ENCODE data around the gene PLXNA4.
A peak's percentile ranks its signal among the peaks of the same experiment; 100 is the strongest.

The PLXNA4 gene

GRCh38 chr7:132433301-132433700, 143.0 kb downstream of the PLXNA4 start:
- no peaks in the 10 kb centered on the region for H3K36me3 ChIP-seq (ENCODE audit: control insufficient read depth in 2 of 2, insufficient read depth in 1 of 2, low read length in 2 of 2)
- H3K9me3 ChIP-seq (ENCODE audit: control insufficient read depth, insufficient read depth, low read depth, low read length): no peaks in the 10 kb centered on the region
- TF ChIP-seq ZNF394 (tag by site-specific recombination; IDR thresholded peaks at IDR 0.05; ENCODE audit: borderline replicate concordance) (no peak), ZNF426 (tag by site-specific recombination; IDR thresholded peaks at IDR 0.05) (no peak), ZBTB10 (tag by site-specific recombination; IDR thresholded peaks at IDR 0.05) (no peak), ZNF621 (tag by site-specific recombination; IDR thresholded peaks at IDR 0.05) (no peak), ZNF792 (tag by site-specific recombination; IDR thresholded peaks at IDR 0.05) (no peak), ZNF324 (tag by site-specific recombination; IDR thresholded peaks at IDR 0.05) (no peak), ZNF184 (tag by site-specific recombination; IDR thresholded peaks at IDR 0.05) (no peak), ZBTB49 (tag by site-specific recombination; IDR thresholded peaks at IDR 0.05; ENCODE audit: low read depth) (no peak), ZFP41 (tag by site-specific recombination; IDR thresholded peaks at IDR 0.05; ENCODE audit: borderline replicate concordance) (no peak)
- CTCF ChIA-PET: no interaction called here
- POLR2A ChIA-PET: no interaction called here
- H3K27ac ChIP-seq (ENCODE audit: extremely low read depth, low read depth, low read length): no peak overlapping the region
- H3K4me1 ChIP-seq (ENCODE audit: control insufficient read depth, insufficient read depth, low read length): peaks cover 7% of the 10 kb centered on the region
- no peak overlapping the region for H3K4me3 ChIP-seq (ENCODE audit: low read depth, low read length)

DNA sequence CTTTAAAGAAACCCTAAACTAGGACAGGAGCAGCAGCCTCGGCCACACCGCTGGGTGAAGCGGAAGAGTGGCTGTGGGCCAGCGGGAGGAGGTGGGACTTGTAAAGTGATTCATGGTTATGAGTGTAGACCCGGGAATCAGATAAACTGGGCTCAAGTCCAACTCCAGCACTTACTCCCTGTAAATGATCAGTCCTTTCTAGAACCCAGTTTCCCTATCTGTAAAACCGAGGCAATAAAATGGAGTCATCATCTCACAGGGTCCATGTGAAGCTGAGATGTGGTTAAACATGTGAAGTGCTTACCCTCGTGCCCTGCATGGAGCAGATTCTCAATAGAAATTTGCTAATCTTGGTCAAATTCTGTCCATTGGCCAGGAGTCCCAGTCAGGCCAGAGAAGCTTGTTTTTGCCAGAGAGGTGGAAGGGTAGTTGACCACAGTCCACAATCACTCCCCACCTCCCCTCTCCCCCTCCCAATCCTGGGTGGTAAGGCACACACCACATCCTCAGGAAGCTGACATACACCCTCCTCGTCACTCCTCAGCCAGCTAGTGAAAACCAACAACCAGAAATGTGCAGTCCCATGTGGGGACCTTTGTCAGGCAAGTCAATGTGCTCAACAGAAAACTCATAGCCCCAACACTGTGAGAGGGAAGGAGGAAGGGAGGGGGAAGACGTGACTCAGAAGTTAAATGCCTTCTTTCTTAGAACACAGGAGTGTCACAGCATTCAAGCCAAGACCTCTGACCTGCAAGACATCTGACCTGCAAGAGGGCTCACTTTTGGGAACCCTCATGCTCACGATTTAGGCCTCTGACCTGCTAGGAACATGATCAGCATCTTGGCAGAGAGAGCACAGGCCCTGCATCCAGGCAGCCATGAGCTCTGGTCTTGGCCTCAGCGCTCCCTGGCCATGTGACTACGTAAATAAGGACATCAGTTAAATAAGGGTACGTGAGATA, 145.1 kb downstream of the PLXNA4 start:
- no peaks in the 10 kb centered on the region for H3K9me3 ChIP-seq (ENCODE audit: control insufficient read depth, insufficient read depth, low read depth, low read length)
- CTCF ChIA-PET: interaction anchor here (1.1 kb wide), 1 partner anchor 149 kb away, joined by 3 read pairs; no protein-coding TSS in a partner anchor
- no peak overlapping the region for H3K4me3 ChIP-seq (ENCODE audit: low read depth, low read length)
- H3K27ac ChIP-seq (ENCODE audit: extremely low read depth, low read depth, low read length): no peak overlapping the region
- no peaks in the 10 kb centered on the region for H3K36me3 ChIP-seq (ENCODE audit: control insufficient read depth in 2 of 2, insufficient read depth in 1 of 2, low read length in 2 of 2)
- H3K4me1 ChIP-seq (ENCODE audit: control insufficient read depth, insufficient read depth, low read length): peaks cover 7% of the 10 kb centered on the region
- POLR2A ChIA-PET: no interaction called here
- TF ChIP-seq, protein P1, sequence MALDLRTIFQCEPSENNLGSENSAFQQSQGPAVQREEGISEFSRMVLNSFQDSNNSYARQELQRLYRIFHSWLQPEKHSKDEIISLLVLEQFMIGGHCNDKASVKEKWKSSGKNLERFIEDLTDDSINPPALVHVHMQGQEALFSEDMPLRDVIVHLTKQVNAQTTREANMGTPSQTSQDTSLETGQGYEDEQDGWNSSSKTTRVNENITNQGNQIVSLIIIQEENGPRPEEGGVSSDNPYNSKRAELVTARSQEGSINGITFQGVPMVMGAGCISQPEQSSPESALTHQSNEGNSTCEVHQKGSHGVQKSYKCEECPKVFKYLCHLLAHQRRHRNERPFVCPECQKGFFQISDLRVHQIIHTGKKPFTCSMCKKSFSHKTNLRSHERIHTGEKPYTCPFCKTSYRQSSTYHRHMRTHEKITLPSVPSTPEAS (tag by site-specific recombination; IDR thresholded peaks at IDR 0.05): no peak
- TF ChIP-seq PRDM10 (tag by site-specific recombination; IDR thresholded peaks at IDR 0.05) (peak; percentile 35; the same call in 1 of the 2 replicates), REST (tag by site-specific recombination; IDR thresholded peaks at IDR 0.05) (no peak), HOXD13 (CRISPR knock-in tag; IDR thresholded peaks at IDR 0.05; ENCODE audit: borderline replicate concordance) (no peak), FEZF1 (tag by site-specific recombination; IDR thresholded peaks at IDR 0.05) (peak; percentile 86), ZNF366 (tag by site-specific recombination; conservative IDR thresholded peaks at IDR 0.05) (0 out of 2 replicates have a peak, but pooled peaks have one; percentile 24), ZFP37 (tag by site-specific recombination; IDR thresholded peaks at IDR 0.05) (no peak)
- TF ChIP-seq, protein P2, sequence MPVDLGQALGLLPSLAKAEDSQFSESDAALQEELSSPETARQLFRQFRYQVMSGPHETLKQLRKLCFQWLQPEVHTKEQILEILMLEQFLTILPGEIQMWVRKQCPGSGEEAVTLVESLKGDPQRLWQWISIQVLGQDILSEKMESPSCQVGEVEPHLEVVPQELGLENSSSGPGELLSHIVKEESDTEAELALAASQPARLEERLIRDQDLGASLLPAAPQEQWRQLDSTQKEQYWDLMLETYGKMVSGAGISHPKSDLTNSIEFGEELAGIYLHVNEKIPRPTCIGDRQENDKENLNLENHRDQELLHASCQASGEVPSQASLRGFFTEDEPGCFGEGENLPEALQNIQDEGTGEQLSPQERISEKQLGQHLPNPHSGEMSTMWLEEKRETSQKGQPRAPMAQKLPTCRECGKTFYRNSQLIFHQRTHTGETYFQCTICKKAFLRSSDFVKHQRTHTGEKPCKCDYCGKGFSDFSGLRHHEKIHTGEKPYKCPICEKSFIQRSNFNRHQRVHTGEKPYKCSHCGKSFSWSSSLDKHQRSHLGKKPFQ (tag by site-specific recombination; IDR thresholded peaks at IDR 0.05): 0 out of 2 replicates have a peak, but pooled peaks have one; percentile 16

Measured in HEK293 (cell line).